NCI-H2029 treated with DMSO at 0.1 percent for 48 hours (cell line): ENCODE results near the gene RBM7.

Source experiments
- DNase-seq: peaks from one replicate; lab custom pipeline; 2025; lab: John Stamatoyannopoulos, UW

RBM7 gene

GRCh38 chr11:114448749-114449482, 48.5 kb downstream of the RBM7 start:
- DNase-seq, result no peak

GRCh38 chr11:114449845-114450244, 49.4 kb downstream of the RBM7 start:
- DNase-seq, result no peak

- DNase-seq, result no peak
These were observed 51.9 kb downstream of the RBM7 start for GRCh38 chr11:114452399-114452798.
